Measurements from ENCODE around the gene AOAH.
"Not testable (repeated sequence)": the region's sequence is repeated elsewhere in the genome, so short reads cannot be mapped to it uniquely, and the experiment has no call there.

Gene AOAH

DNA sequence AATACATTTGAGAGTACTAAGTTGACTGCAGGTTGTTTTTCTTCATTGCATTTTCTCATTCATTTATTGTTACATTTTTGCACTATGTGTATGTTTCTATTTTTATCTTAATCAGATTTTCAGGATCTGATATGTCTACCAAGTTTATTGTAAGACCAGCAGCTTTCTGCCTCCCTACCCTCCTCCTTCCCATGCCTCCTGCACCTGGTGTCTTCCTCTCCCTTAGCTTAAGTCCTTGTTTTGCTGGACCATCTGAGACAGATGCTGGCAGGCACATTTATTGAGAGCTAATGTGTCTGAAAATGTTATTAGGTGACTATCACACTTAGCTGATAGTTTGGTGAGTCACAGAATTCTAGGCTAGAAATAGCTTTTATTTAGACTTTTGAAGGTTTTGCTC lies 255.1 kb downstream of the AOAH start:
- Histone ChIP-seq H2AFZ (ENCODE audit: low read depth, low read length) (no peak overlapping the region), H3K9me3 (ENCODE audit: insufficient read depth, low read length, severe bottlenecking) (no peaks in the 10 kb centered on the region), H3K4me3 (ENCODE audit: low read depth in 1 of 2, low read length in 2 of 2) (no peak overlapping the region), H3K4me1 (ENCODE audit: insufficient read depth, low read length) (no peaks in the 10 kb centered on the region), H3K9ac (ENCODE audit: low read depth, low read length) (no peak overlapping the region), H3K27ac (ENCODE audit: low read length) (no peak overlapping the region), H3K4me2 (ENCODE audit: insufficient read depth, low read length) (no peak overlapping the region), H4K20me1 (ENCODE audit: insufficient read depth, low read length) (no peaks in the 10 kb centered on the region), H3K79me2 (ENCODE audit: insufficient read depth, low read length) (no peaks in the 10 kb centered on the region), H3K27me3 (ENCODE audit: insufficient read depth, low read length, poor library complexity) (no peaks in the 10 kb centered on the region), H3K36me3 (ENCODE audit: insufficient read depth, low read length) (no peaks in the 10 kb centered on the region)
- DNase-seq: no peak
- ATAC-seq (ENCODE audit: insufficient read depth, low read depth): no peak
- TF ChIP-seq, protein P1, sequence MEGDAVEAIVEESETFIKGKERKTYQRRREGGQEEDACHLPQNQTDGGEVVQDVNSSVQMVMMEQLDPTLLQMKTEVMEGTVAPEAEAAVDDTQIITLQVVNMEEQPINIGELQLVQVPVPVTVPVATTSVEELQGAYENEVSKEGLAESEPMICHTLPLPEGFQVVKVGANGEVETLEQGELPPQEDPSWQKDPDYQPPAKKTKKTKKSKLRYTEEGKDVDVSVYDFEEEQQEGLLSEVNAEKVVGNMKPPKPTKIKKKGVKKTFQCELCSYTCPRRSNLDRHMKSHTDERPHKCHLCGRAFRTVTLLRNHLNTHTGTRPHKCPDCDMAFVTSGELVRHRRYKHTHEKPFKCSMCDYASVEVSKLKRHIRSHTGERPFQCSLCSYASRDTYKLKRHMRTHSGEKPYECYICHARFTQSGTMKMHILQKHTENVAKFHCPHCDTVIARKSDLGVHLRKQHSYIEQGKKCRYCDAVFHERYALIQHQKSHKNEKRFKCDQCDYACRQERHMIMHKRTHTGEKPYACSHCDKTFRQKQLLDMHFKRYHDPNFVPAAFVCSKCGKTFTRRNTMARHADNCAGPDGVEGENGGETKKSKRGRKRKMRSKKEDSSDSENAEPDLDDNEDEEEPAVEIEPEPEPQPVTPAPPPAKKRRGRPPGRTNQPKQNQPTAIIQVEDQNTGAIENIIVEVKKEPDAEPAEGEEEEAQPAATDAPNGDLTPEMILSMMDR (IDR thresholded peaks at IDR 0.05; ENCODE audit: borderline replicate concordance, extremely low read depth, low read length, poor library complexity, severe bottlenecking): no peak
- TF ChIP-seq EZH2 (IDR thresholded peaks at IDR 0.05; ENCODE audit: borderline replicate concordance, low read depth, low read length, severe bottlenecking): no peak

DNA sequence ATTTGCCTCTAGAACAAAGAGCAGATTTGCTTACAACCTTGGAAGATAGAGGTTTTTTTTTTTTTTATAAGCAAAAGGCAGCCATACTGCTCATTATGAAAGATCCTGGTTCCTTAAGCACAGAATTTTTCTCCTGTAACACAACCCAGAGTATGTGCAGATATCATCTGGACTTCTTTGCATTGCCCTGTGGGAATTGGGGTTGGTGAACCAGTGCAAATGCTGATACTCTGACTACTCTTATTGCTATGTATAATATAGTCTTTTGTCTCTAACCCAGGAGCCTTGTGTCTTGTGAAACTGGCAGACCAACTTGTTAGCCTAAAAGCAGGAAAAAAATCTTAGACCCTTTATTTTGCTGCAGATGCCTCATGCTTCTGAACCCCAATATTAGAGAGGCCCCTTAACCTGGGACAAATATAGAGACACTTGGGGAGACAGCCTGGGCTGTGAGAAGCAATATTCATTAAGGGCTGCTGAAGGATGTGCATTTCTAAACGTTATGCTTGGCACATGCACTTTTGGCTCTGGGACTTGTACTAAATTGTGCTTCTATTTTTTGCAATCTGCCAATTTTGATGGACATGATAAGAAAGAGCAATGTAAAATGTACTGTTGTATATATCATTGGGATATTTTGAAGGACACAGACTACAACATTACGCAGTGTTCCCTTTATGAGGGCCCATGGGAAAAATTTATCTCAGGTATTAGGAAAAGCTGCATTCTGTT lies 255.8 kb downstream of the AOAH start:
- H2AFZ ChIP-seq (ENCODE audit: low read depth, low read length): no peak overlapping the region
- no peaks in the 10 kb centered on the region for H3K79me2 ChIP-seq (ENCODE audit: insufficient read depth, low read length)
- H3K36me3 ChIP-seq (ENCODE audit: insufficient read depth, low read length): no peaks in the 10 kb centered on the region
- no peaks in the 10 kb centered on the region for H3K9me3 ChIP-seq (ENCODE audit: insufficient read depth, low read length, severe bottlenecking)
- H3K4me2 ChIP-seq (ENCODE audit: insufficient read depth, low read length): no peak overlapping the region
- no peak overlapping the region for H3K4me3 ChIP-seq (ENCODE audit: low read depth in 1 of 2, low read length in 2 of 2)
- no peaks in the 10 kb centered on the region for H4K20me1 ChIP-seq (ENCODE audit: insufficient read depth, low read length)
- no peaks in the 10 kb centered on the region for H3K4me1 ChIP-seq (ENCODE audit: insufficient read depth, low read length)
- DNase-seq (no peak), ATAC-seq (ENCODE audit: insufficient read depth, low read depth) (no peak)
- no peak overlapping the region for H3K9ac ChIP-seq (ENCODE audit: low read depth, low read length)
- no peak overlapping the region for H3K27ac ChIP-seq (ENCODE audit: low read length)
- H3K27me3 ChIP-seq (ENCODE audit: insufficient read depth, low read length, poor library complexity): no peaks in the 10 kb centered on the region
- TF ChIP-seq, protein P1 (IDR thresholded peaks at IDR 0.05; ENCODE audit: borderline replicate concordance, extremely low read depth, low read length, poor library complexity, severe bottlenecking): no peak
- no peak for TF ChIP-seq EZH2 (IDR thresholded peaks at IDR 0.05; ENCODE audit: borderline replicate concordance, low read depth, low read length, severe bottlenecking)

DNA sequence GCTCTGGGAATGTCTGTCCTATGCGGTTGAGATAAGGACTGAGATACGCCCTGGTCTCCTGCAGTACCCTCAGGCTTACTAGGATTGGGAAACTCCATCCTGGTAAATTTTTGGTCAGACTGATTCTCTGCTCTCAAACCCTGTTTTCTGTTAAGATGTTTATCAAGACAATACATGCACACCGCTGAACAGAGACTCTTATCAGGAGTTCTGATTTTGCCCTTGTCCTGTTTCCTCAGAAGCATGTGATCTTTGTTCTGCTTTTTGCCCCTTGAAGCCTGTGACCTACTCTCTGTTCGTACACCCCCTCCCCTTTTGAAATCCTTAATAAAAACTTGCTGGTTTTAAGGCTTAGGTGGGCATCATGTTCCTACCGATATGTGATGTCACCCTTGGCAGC lies 258.3 kb downstream of the AOAH start:
- H3K4me3 ChIP-seq (ENCODE audit: low read depth in 1 of 2, low read length in 2 of 2); ATAC-seq (ENCODE audit: insufficient read depth, low read depth); H4K20me1 ChIP-seq (ENCODE audit: insufficient read depth, low read length); H3K36me3 ChIP-seq (ENCODE audit: insufficient read depth, low read length); H3K27ac ChIP-seq (ENCODE audit: low read length); H3K9me3 ChIP-seq (ENCODE audit: insufficient read depth, low read length, severe bottlenecking); H3K4me2 ChIP-seq (ENCODE audit: insufficient read depth, low read length); H3K4me1 ChIP-seq (ENCODE audit: insufficient read depth, low read length); H2AFZ ChIP-seq (ENCODE audit: low read depth, low read length); DNase-seq; H3K27me3 ChIP-seq (ENCODE audit: insufficient read depth, low read length, poor library complexity); H3K9ac ChIP-seq (ENCODE audit: low read depth, low read length); H3K79me2 ChIP-seq (ENCODE audit: insufficient read depth, low read length): not testable (repeated sequence)

DNA sequence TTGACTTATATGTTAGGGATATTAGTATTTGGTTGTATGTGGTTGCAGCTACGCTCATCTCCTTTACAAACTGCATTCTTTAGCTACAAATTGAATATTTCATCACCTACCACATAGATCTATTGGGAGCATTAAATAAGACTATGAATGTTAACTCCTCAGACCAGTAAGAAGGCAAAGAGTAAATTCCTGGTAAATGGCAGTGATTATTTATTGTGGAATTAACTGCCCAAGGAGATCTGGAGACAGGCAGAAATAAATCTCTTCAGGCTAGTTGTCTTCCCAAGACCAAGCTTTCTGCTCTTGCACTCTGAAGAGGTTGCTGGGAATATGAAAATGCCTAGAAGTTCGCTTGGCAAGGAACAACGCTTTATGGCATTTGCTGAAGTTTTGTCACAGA lies 260.0 kb downstream of the AOAH start:
- H3K27ac ChIP-seq (ENCODE audit: low read length): no peak overlapping the region
- no peaks in the 10 kb centered on the region for H4K20me1 ChIP-seq (ENCODE audit: insufficient read depth, low read length)
- no peaks in the 10 kb centered on the region for H3K9me3 ChIP-seq (ENCODE audit: insufficient read depth, low read length, severe bottlenecking)
- no peak for DNase-seq
- no peak overlapping the region for H3K4me3 ChIP-seq (ENCODE audit: low read depth in 1 of 2, low read length in 2 of 2)
- H3K9ac ChIP-seq (ENCODE audit: low read depth, low read length): no peak overlapping the region
- no peak overlapping the region for H3K4me2 ChIP-seq (ENCODE audit: insufficient read depth, low read length)
- ATAC-seq (ENCODE audit: insufficient read depth, low read depth): no peak
- H2AFZ ChIP-seq (ENCODE audit: low read depth, low read length): no peak overlapping the region
- no peaks in the 10 kb centered on the region for H3K4me1 ChIP-seq (ENCODE audit: insufficient read depth, low read length)
- H3K79me2 ChIP-seq (ENCODE audit: insufficient read depth, low read length): no peaks in the 10 kb centered on the region
- TF ChIP-seq, protein P1 (IDR thresholded peaks at IDR 0.05; ENCODE audit: borderline replicate concordance, extremely low read depth, low read length, poor library complexity, severe bottlenecking): no peak
- TF ChIP-seq EZH2 (IDR thresholded peaks at IDR 0.05; ENCODE audit: borderline replicate concordance, low read depth, low read length, severe bottlenecking): no peak
- no peaks in the 10 kb centered on the region for H3K36me3 ChIP-seq (ENCODE audit: insufficient read depth, low read length)
- H3K27me3 ChIP-seq (ENCODE audit: insufficient read depth, low read length, poor library complexity): no peaks in the 10 kb centered on the region

All from DND-41 (cell line).